Hippocampal formation (tissue), 2 donors: ENCODE results near the gene SMAD4.
"Not testable (repeated sequence)": the region's sequence is repeated elsewhere in the genome, so short reads cannot be mapped to it uniquely, and the experiment has no call there.

Experiments used
- DNase-seq, 2 donors: peaks; one replicate each; lab custom pipeline; 2025; lab: John Stamatoyannopoulos, UW

SMAD4 gene

GRCh38 chr18:51029694-51030536, at the start of gene SMAD4:
Gene SMAD4 (plus strand): TSS chr18:51030213. CDS start chr18:51047047, 16,834 bp downstream.
- peak; percentile 93 to 96 for DNase-seq

- DNase-seq: no peak
These were observed 48.6 kb upstream of the SMAD4 start for GRCh38 chr18:50981381-50981780.

- no peak for DNase-seq
These were observed 47.8 kb upstream of the SMAD4 start for GRCh38 chr18:50982086-50982801.

GRCh38 chr18:50982802-50983179, 47.2 kb upstream of the SMAD4 start:
- DNase-seq: no peak

GRCh38 chr18:50986360-50987087, 43.5 kb upstream of the SMAD4 start:
- no peak for DNase-seq

- no peak for DNase-seq
These were observed 42.8 kb upstream of the SMAD4 start for GRCh38 chr18:50987261-50987660.

- no peak for DNase-seq
These were observed 40.3 kb upstream of the SMAD4 start for GRCh38 chr18:50989711-50990110.

GRCh38 chr18:50992351-50992762, 37.7 kb upstream of the SMAD4 start:
- DNase-seq: no peak

GRCh38 chr18:50994031-50994430, 36.0 kb upstream of the SMAD4 start:
- DNase-seq: no peak

GRCh38 chr18:51003174-51003573, 26.8 kb upstream of the SMAD4 start:
- DNase-seq: not testable (repeated sequence)

- no peak for DNase-seq
These were observed 23.8 kb upstream of the SMAD4 start for GRCh38 chr18:51006061-51006818.

- no peak for DNase-seq
These were observed 22.8 kb upstream of the SMAD4 start for GRCh38 chr18:51006948-51007789.

GRCh38 chr18:51007790-51008139, 22.2 kb upstream of the SMAD4 start:
- no peak for DNase-seq

GRCh38 chr18:51009072-51009471, 20.9 kb upstream of the SMAD4 start:
- no peak for DNase-seq

- DNase-seq: no peak
These were observed 19.8 kb upstream of the SMAD4 start for GRCh38 chr18:51010218-51010617.

GRCh38 chr18:51011709-51012108, 18.3 kb upstream of the SMAD4 start:
- no peak for DNase-seq

GRCh38 chr18:51012441-51012840, 17.6 kb upstream of the SMAD4 start:
- no peak for DNase-seq

GRCh38 chr18:51013259-51013658, 16.8 kb upstream of the SMAD4 start:
- no peak for DNase-seq

GRCh38 chr18:51017140-51017879, 12.7 kb upstream of the SMAD4 start:
- no peak for DNase-seq

- no peak for DNase-seq
These were observed 9.5 kb upstream of the SMAD4 start for GRCh38 chr18:51020536-51020935.
